HG03139 (cell line): ENCODE data around the gene NTN1.

Source experiments
- ATAC-seq: cut with Tn5 transposase; IDR thresholded peaks from one replicate; pipeline ENCODE4 v1.9.1; 2021; ENCODE audit not compliant: unreplicated experiment

The NTN1 gene

GRCh38 chr17:9035249-9035648 lies 13.9 kb downstream of the NTN1 start:
- ATAC-seq: no peak

- no peak for ATAC-seq
Observed at GRCh38 chr17:9036336-9036735, 15.0 kb downstream of the NTN1 start.

- ATAC-seq: no peak
Observed at GRCh38 chr17:9037736-9038135, 16.4 kb downstream of the NTN1 start.

GRCh38 chr17:9038380-9038779 lies 17.1 kb downstream of the NTN1 start:
- no peak for ATAC-seq

GRCh38 chr17:9044772-9045463 lies 23.6 kb downstream of the NTN1 start:
- no peak for ATAC-seq

- ATAC-seq: no peak
Observed at GRCh38 chr17:9050801-9051401, 29.6 kb downstream of the NTN1 start.

GRCh38 chr17:9051561-9051960 lies 30.3 kb downstream of the NTN1 start:
- no peak for ATAC-seq

- ATAC-seq: no peak
Observed at GRCh38 chr17:9052921-9053320, 31.6 kb downstream of the NTN1 start.

GRCh38 chr17:9053406-9053805 lies 32.1 kb downstream of the NTN1 start:
- no peak for ATAC-seq

- ATAC-seq: no peak
Observed at GRCh38 chr17:9054126-9054975, 33.0 kb downstream of the NTN1 start.

- ATAC-seq: no peak
Observed at GRCh38 chr17:9055281-9055680, 34.0 kb downstream of the NTN1 start.

- ATAC-seq: no peak
Observed at GRCh38 chr17:9056566-9056965, 35.3 kb downstream of the NTN1 start.

- no peak for ATAC-seq
Observed at GRCh38 chr17:9057310-9057709, 36.0 kb downstream of the NTN1 start.

GRCh38 chr17:9062399-9062902 lies 41.1 kb downstream of the NTN1 start:
- no peak for ATAC-seq

GRCh38 chr17:9064311-9064834 lies 43.1 kb downstream of the NTN1 start:
- ATAC-seq: no peak

GRCh38 chr17:9071016-9071415 lies 49.7 kb downstream of the NTN1 start:
- ATAC-seq: no peak

- no peak for ATAC-seq
Observed at GRCh38 chr17:9071811-9072498, 50.6 kb downstream of the NTN1 start.

GRCh38 chr17:9072696-9073339 lies 51.5 kb downstream of the NTN1 start:
- no peak for ATAC-seq

- ATAC-seq: no peak
Observed at GRCh38 chr17:9074131-9074530, 52.8 kb downstream of the NTN1 start.

- ATAC-seq: no peak
Observed at GRCh38 chr17:9079461-9080103, 58.3 kb downstream of the NTN1 start.
